ENCODE measurements around the gene ANKRD29.

DNA sequence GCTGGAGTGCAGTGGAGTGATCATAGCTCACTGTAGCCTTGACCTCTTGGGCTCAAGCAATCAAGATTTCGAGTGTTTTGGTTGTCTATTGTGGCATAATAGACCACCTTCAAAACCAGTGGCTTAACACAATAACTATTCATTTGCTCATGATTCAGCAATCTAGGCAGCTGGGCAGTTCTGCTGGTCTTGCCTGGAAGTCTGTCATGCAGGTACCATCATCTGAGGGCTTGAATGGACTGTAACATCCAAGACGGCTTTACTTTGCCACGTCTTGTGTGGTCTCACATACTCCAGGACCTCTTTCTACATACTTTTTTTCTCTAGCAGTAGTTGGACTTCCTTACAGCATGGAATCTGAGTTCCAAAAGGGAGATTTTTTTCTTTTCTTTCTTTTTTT is 13.2 kb upstream of the ANKRD29 start:
- TF ChIP-seq CTCF (IDR thresholded peaks at IDR 0.05) (no peak), POLR2A (IDR thresholded peaks at IDR 0.05) (no peak), POLR2AphosphoS5 (IDR thresholded peaks at IDR 0.05) (no peak)
